Measurements from ENCODE around the gene SIRT6. TPM values are rescaled to one million over a fixed set of nuclear protein-coding genes. Genes with fewer than 3 reads are reported as not detected.
"Not testable (repeated sequence)": the region's sequence is repeated elsewhere in the genome, so short reads cannot be mapped to it uniquely, and the experiment has no call there.

SIRT6 gene
- 10 to 100 TPM; 26.8 to 27.0 TPM for total RNA-seq
- polyA plus RNA-seq = 1 to 10 TPM in 1 of 2 donors, under 1 TPM in 1; 0.19 to 5.0 TPM

DNA sequence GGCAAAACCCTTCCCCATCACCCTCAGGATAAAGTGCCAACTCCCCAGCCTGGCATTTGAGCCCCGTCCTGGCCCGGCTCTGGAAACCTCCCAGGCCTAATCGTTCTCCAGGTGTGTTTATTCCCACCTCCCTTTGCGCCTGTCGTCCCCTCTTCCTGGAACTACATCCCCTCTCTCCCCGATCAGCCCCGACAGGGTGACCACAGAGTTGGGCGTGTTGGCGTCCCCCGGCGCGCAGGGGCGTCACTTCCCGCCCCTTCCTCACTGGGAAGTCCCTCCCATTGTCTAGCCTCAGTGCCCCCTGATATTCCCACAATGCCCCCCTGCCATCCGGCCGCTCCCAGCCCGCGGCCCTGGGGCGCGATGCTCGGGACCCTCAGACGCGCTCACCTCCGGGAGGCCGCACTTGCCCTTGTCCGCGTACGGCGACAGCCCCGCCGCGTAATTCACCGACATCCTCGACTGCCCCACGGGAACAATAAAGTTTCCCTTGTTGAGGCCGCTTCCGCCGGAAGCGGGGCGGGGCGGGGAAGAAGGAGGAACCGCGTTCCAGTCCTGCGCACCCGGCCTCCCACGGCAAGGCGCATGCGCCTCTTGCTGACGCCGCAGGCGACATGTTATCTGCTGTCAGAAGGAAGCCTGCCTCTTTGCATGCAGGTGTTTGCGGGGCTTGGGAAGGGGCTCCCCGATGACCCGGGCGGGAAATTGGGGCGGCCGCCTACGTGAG lies at the start of gene SIRT6, which contains the start of gene ANKRD24:
Gene SIRT6 (minus strand): TSS at position 480 of the 727 bp plus-strand sequence. CDS start 24 bp downstream, at position 456.
Gene ANKRD24 (plus strand): TSS at position 606 of the 727 bp plus-strand sequence. CDS start 3,737 bp downstream, outside the sequence.
- Mint-ChIP-seq H3K36me3 (peaks cover 7 to 20% of the 10 kb centered on the region in 2 donors), H3K27me3 (peaks cover 0 to 3% of the 10 kb centered on the region in 2 donors), H3K27ac (peak within 1 kb of the TSS; percentile 92 to 100 (median 96)), H3K4me1 (peaks cover 30 to 41% (median 33%) of the 10 kb centered on the region in 4 donors), H3K9me3 (peaks cover 0 to 6% (median 0%) of the 10 kb centered on the region in 8 donors), H3K4me3 (peak within 1 kb of the TSS; percentile 94 to 99 (median 96))
- intact Hi-C loops (cut with micrococcal nuclease) = loop anchor here (1.0 to 10.0 kb wide), 8 partner anchors 65 to 540 kb away; partner anchors contain the start of genes DPP9, EEF2, MPND and TNFAIP8L1
- Histone ChIP-seq H3K36me3 (ENCODE audit: insufficient read depth, low read length) (peaks cover 5% of the 10 kb centered on the region), H3K27ac (ENCODE audit: low read depth, low read length) (peak within 1 kb of the TSS; percentile 81), H3K9me3 (ENCODE audit: control insufficient read depth in 1 of 2, low read length in 2 of 2) (no peaks in the 10 kb centered on the region), H3K4me1 (ENCODE audit: insufficient read depth, low read length) (peaks cover 27% of the 10 kb centered on the region), H3K27me3 (ENCODE audit: insufficient read depth, low read length) (no peaks in the 10 kb centered on the region), H3K4me3 (ENCODE audit: low read length in 2 of 2) (peak within 1 kb of the TSS; percentile 91 to 97)
- peak; percentile 95 to 96 (median 96) for DNase-seq
- CTCF ChIA-PET (ENCODE audit: partially characterized antibody) = no interaction called here
- POLR2A ChIA-PET (ENCODE audit: partially characterized antibody) = no interaction called here

DNA sequence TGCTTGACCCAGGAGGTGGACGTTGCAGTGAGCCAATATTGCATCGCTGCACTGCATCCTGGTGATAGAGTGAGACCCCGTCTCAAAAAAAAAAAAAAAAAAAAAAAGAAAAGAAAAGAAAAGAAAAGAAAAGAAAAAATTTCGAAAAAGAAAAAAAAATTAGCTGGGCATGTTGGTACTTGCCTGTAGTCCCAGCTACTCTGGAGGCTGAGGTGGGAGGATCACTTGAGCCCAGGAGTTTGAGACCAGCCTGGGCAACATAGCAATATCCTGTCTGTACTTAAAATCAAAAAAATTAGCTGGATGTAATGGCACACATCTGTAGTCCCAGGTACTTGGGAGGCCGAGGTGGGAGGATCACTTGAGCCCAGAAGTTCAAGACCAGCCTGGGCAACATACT lies 49.8 kb upstream of the SIRT6 start:
- ChIA-PET CTCF (ENCODE audit: partially characterized antibody) (interaction anchor here (0.7 to 1.8 kb wide), 5 partner anchors 10 to 293 kb away, joined by 3 to 7 read pairs (median 4); no protein-coding TSS in a partner anchor), POLR2A (ENCODE audit: partially characterized antibody) (interaction anchor here (1.1 kb wide), 1 partner anchor 15 kb away, joined by 5 read pairs; the partner anchor contains the start of gene YJU2)
- peaks cover 13% of the 10 kb centered on the region for H3K27me3 ChIP-seq (ENCODE audit: insufficient read depth, low read length)
- intact Hi-C loops (cut with micrococcal nuclease); H3K36me3 Mint-ChIP-seq; H3K4me1 ChIP-seq (ENCODE audit: insufficient read depth, low read length); H3K9me3 ChIP-seq (ENCODE audit: control insufficient read depth in 1 of 2, low read length in 2 of 2); H3K4me3 Mint-ChIP-seq; H3K9me3 Mint-ChIP-seq; H3K27ac Mint-ChIP-seq; H3K36me3 ChIP-seq (ENCODE audit: insufficient read depth, low read length); H3K4me3 ChIP-seq (ENCODE audit: low read length in 2 of 2); H3K4me1 Mint-ChIP-seq; H3K27ac ChIP-seq (ENCODE audit: low read depth, low read length); DNase-seq: not testable (repeated sequence)
- H3K27me3 Mint-ChIP-seq = peaks cover 3 to 12% of the 10 kb centered on the region in 2 donors

DNA sequence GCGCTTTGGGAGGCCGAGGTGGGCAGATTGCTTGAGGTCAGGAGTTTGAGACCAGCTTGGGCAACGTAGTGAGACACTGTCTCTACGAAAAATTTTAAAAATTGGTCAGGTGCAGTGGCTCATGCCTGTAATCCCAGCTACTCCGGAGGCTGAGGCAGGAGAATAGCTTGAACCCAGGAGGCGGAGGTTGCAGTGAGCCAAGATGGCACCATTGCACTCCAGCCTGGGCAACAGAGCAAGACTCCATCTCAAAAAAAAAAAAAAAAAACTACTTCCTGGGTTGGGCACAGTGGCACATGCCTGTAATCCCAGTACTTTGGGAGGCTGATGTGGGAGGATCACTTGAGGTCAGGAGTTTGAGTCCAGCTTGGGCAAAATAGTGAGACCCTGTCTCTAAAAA lies 49.2 kb upstream of the SIRT6 start:
- POLR2A ChIA-PET (ENCODE audit: partially characterized antibody); H3K4me1 ChIP-seq (ENCODE audit: insufficient read depth, low read length); H3K27ac Mint-ChIP-seq; H3K36me3 ChIP-seq (ENCODE audit: insufficient read depth, low read length); H3K4me3 Mint-ChIP-seq; intact Hi-C loops (cut with micrococcal nuclease); DNase-seq; H3K36me3 Mint-ChIP-seq; H3K4me1 Mint-ChIP-seq; H3K4me3 ChIP-seq (ENCODE audit: low read length in 2 of 2); H3K9me3 Mint-ChIP-seq; H3K27ac ChIP-seq (ENCODE audit: low read depth, low read length); H3K9me3 ChIP-seq (ENCODE audit: control insufficient read depth in 1 of 2, low read length in 2 of 2): not testable (repeated sequence)
- peaks cover 3 to 12% of the 10 kb centered on the region in 2 donors for H3K27me3 Mint-ChIP-seq
- CTCF ChIA-PET (ENCODE audit: partially characterized antibody) = interaction anchor here (1.2 kb wide), 1 partner anchor 23 kb away, joined by 4 read pairs; no protein-coding TSS in a partner anchor
- H3K27me3 ChIP-seq (ENCODE audit: insufficient read depth, low read length) = peaks cover 13% of the 10 kb centered on the region

DNA sequence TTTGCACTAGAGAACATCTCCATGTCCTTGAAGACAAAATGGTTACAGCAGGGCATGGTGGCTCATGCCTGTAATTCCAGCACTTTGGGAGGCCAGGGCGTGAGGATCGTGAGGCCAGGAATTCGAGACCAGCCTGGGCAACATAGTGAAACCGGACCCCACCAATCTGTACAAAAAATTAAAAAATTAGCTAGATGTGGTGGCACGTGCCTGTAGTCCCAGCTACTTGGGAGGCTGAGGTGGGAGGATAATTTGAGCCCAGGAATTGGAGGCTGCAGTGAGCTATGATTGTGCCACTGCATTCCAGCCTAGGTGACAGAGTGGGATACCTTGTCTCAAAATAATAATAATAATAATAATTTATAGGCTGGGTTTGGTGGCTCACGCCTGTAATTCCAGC lies 47.9 kb upstream of the SIRT6 start:
- H3K27me3 Mint-ChIP-seq = peaks cover 3 to 12% of the 10 kb centered on the region in 2 donors
- H3K27ac ChIP-seq (ENCODE audit: low read depth, low read length); H3K36me3 Mint-ChIP-seq; H3K9me3 ChIP-seq (ENCODE audit: control insufficient read depth in 1 of 2, low read length in 2 of 2); intact Hi-C loops (cut with micrococcal nuclease); H3K36me3 ChIP-seq (ENCODE audit: insufficient read depth, low read length); POLR2A ChIA-PET (ENCODE audit: partially characterized antibody); H3K4me1 ChIP-seq (ENCODE audit: insufficient read depth, low read length); H3K4me3 ChIP-seq (ENCODE audit: low read length in 2 of 2); DNase-seq; CTCF ChIA-PET (ENCODE audit: partially characterized antibody); H3K27ac Mint-ChIP-seq; H3K4me1 Mint-ChIP-seq; H3K4me3 Mint-ChIP-seq; H3K9me3 Mint-ChIP-seq: not testable (repeated sequence)
- peaks cover 13% of the 10 kb centered on the region for H3K27me3 ChIP-seq (ENCODE audit: insufficient read depth, low read length)

DNA sequence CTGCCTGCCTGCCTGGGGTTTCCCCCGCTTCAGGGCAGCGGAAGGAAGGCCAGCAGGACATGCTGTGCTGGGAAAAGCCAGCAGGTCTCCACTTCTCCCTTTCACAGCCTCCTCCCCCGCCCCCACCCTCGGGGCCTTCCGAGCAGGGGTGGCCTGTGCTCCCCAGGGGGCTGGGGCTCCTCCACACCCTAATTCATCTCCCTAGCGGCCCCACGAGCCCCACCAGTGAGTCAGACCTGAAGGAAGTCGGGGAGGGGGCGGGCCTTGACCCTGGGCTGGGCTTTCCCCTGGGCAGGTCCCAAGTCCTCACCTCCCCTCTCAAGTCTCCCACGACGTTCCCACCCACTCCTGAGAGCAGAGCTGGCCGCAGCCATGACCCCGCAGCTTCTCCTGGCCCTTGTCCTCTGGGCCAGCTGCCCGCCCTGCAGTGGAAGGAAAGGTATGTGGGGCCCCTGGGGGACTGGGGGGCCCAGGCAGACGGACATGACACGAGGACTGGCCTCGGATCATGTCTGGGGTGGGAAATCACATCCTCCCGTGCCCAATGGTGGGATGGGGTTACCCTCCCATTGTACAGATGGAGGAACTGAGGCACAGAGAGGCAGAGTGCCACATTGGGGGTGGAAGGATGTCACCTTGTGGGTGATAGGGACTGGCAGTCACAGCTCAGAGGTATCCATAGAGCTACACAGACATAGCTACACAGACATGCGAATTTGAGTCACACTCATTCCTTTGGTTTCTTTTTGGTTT lies 47.0 kb upstream of the SIRT6 start, which contains the start of gene EBI3:
Gene EBI3 (plus strand): TSS at position 345 of the 753 bp plus-strand sequence. CDS start 28 bp downstream, at position 373.
- H3K27ac Mint-ChIP-seq = no peak within 1 kb of the TSS

DNA sequence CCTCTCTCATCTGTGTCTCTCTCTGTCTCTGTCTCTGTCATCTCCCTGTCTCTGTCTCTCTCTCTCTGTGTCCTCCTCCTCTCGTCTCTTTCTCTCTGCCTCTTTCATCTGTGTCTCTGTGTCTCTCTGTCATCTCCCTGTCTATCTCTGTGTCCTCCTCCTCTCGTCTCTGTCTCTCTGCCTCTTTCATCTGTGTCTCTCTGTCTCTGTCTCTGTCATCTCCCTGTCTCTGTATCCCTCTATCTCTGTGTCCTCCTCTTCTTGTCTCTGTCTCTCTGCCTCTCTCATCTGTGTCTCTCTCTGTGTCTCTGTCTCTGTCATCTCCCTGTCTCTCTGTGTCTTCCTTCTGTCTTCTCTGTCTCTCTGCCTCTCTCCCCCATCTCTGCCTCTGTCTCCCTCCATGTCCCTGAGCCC lies 46.4 kb upstream of the SIRT6 start:
- Mint-ChIP-seq H3K9me3 (no peaks in the 10 kb centered on the region), H3K27me3 (peaks cover 3 to 9% of the 10 kb centered on the region in 2 donors), H3K36me3 (no peaks in the 10 kb centered on the region), H3K27ac (no peak overlapping the region), H3K4me1 (peaks cover 0 to 1% (median 0%) of the 10 kb centered on the region in 4 donors), H3K4me3 (no peak overlapping the region)
- Histone ChIP-seq H3K9me3 (ENCODE audit: control insufficient read depth in 1 of 2, low read length in 2 of 2) (no peaks in the 10 kb centered on the region), H3K27me3 (ENCODE audit: insufficient read depth, low read length) (peaks cover 13% of the 10 kb centered on the region), H3K4me1 (ENCODE audit: insufficient read depth, low read length) (no peaks in the 10 kb centered on the region), H3K27ac (ENCODE audit: low read depth, low read length) (no peak overlapping the region), H3K36me3 (ENCODE audit: insufficient read depth, low read length) (no peaks in the 10 kb centered on the region), H3K4me3 (ENCODE audit: low read length in 2 of 2) (no peak overlapping the region)
- no peak for DNase-seq
- CTCF ChIA-PET (ENCODE audit: partially characterized antibody) = no interaction called here
- POLR2A ChIA-PET (ENCODE audit: partially characterized antibody) = no interaction called here
- intact Hi-C loops (cut with micrococcal nuclease) = no loop called here

More for the DNA sequence above, 47.0 kb upstream of the SIRT6 start, which contains the start of gene EBI3:
- H3K36me3 ChIP-seq (ENCODE audit: insufficient read depth, low read length) = no peaks in the 10 kb centered on the region
- H3K4me3 ChIP-seq (ENCODE audit: low read length in 2 of 2) = no peak within 1 kb of the TSS
- peaks cover 13% of the 10 kb centered on the region for H3K27me3 ChIP-seq (ENCODE audit: insufficient read depth, low read length)
- Mint-ChIP-seq H3K27me3 (peaks cover 3 to 12% of the 10 kb centered on the region in 2 donors), H3K36me3 (no peaks in the 10 kb centered on the region), H3K4me1 (peaks cover 0 to 1% (median 0%) of the 10 kb centered on the region in 4 donors), H3K9me3 (no peaks in the 10 kb centered on the region), H3K4me3 (no peak within 1 kb of the TSS)
- no peaks in the 10 kb centered on the region for H3K9me3 ChIP-seq (ENCODE audit: control insufficient read depth in 1 of 2, low read length in 2 of 2)
- ChIA-PET CTCF (ENCODE audit: partially characterized antibody) (no interaction called here), POLR2A (ENCODE audit: partially characterized antibody) (no interaction called here)
- DNase-seq = no peak
- intact Hi-C loops (cut with micrococcal nuclease) = no loop called here
- no peaks in the 10 kb centered on the region for H3K4me1 ChIP-seq (ENCODE audit: insufficient read depth, low read length)
- no peak within 1 kb of the TSS for H3K27ac ChIP-seq (ENCODE audit: low read depth, low read length)

DNA sequence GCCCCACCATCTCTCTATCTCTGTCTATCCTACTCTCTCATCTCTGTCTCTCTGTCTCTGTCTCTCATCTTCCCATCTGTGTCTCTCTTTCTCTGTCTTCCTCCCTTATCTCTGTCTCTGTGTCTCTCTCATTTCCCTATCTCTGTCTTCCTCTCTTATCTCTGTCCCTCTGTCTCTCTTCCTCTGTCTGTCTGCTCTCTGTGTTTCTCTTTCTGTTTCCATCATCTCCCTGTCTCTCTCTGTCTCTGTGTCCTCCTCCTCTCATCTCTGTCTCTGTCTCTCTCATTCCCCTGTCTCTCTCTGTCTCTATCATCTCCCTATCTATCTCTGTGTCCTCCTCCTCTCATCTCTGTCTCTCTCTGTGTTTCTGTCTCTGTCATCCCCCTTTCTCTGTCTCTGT lies 45.4 kb upstream of the SIRT6 start:
- no peak overlapping the region for H3K27ac Mint-ChIP-seq
- H3K9me3 ChIP-seq (ENCODE audit: control insufficient read depth in 1 of 2, low read length in 2 of 2) = no peaks in the 10 kb centered on the region
- POLR2A ChIA-PET (ENCODE audit: partially characterized antibody) = no interaction called here

More for the DNA sequence above, 45.4 kb upstream of the SIRT6 start:
- no peak for DNase-seq
- H3K4me1 ChIP-seq (ENCODE audit: insufficient read depth, low read length) = no peaks in the 10 kb centered on the region
- H3K36me3 ChIP-seq (ENCODE audit: insufficient read depth, low read length) = no peaks in the 10 kb centered on the region
- H3K4me3 ChIP-seq (ENCODE audit: low read length in 2 of 2) = no peak overlapping the region
- peaks cover 0 to 1% (median 0%) of the 10 kb centered on the region in 4 donors for H3K4me1 Mint-ChIP-seq
- H3K36me3 Mint-ChIP-seq = no peaks in the 10 kb centered on the region
- CTCF ChIA-PET (ENCODE audit: partially characterized antibody) = no interaction called here
- H3K27ac ChIP-seq (ENCODE audit: low read depth, low read length) = no peak overlapping the region
- peaks cover 0 to 3% of the 10 kb centered on the region in 2 donors for H3K27me3 Mint-ChIP-seq
- no peak overlapping the region for H3K4me3 Mint-ChIP-seq
- no peaks in the 10 kb centered on the region for H3K9me3 Mint-ChIP-seq
- intact Hi-C loops (cut with micrococcal nuclease) = no loop called here
- H3K27me3 ChIP-seq (ENCODE audit: insufficient read depth, low read length) = peaks cover 13% of the 10 kb centered on the region
